ENCODE measurements around the gene EMP2. TPM values are rescaled to one million over a fixed set of nuclear protein-coding genes. Genes with fewer than 3 reads are reported as not detected.
A peak's percentile ranks its signal among the peaks of the same experiment; 100 is the strongest.

The EMP2 gene
- total and polyA plus RNA-seq, 4 donors = 18.9 to 143 (median 92.9) TPM

GRCh38 chr16:10612649-10613179, 32.3 kb upstream of the EMP2 start:
- intact Hi-C loops (cut with DNase I) = no loop called here

DNA sequence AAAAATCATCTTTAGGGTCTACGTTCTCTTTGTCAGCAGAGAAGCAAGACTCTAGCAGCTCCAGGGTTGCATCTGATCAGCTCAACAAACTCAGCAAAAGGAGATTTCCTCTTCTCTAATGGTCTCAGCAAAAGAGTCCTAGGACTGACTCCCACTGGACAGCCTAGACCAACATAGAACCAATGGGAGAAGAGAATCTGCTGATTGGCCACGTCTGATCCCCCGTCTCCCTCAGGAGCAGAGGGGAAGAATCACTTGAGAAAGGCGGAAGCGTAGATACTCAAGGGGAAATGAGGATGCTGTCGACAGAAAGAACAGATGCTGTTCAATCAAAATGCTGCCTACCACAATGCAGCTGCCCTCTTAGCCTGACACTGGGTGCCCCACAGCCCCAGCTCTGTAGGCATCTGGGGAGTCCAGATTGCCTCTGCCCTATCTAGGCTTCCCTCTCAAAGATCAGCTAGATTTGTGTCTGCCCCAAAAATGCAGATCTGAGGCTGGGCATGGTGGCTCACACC, 31.5 kb upstream of the EMP2 start:
- WGBS, 2 donors = 83 to 89% methylated on average over 6 of the region's 6 CpGs
- intact Hi-C loops (cut with DNase I) = no loop called here
- Histone ChIP-seq H3K4me3 (ENCODE audit: low read length in 2 of 2) (no peak overlapping the region), H3K9me3 (ENCODE audit: control insufficient read depth, low read length) (no peaks in the 10 kb centered on the region), H3K27ac (ENCODE audit: low read depth in 1 of 2, low read length in 2 of 2) (no peak overlapping the region), H3K4me1 (ENCODE audit: control insufficient read depth in 1 of 2, insufficient read depth in 2 of 2, low read length in 2 of 2) (no peaks in the 10 kb centered on the region), H3K36me3 (ENCODE audit: control insufficient read depth in 1 of 2, insufficient read depth in 2 of 2, low read length in 1 of 2) (no peaks in the 10 kb centered on the region), H3K27me3 (ENCODE audit: control insufficient read depth in 1 of 2, insufficient read depth in 2 of 2, low read length in 1 of 2) (no peaks in the 10 kb centered on the region)
- DNase-seq (no peak), ATAC-seq (ENCODE audit: low FRiP score) (no peak)

More at GRCh38 chr16:10612649-10613179, 32.3 kb upstream of the EMP2 start:
- H3K4me1 ChIP-seq (ENCODE audit: control insufficient read depth in 1 of 2, insufficient read depth in 2 of 2, low read length in 2 of 2) = no peaks in the 10 kb centered on the region
- no peaks in the 10 kb centered on the region for H3K9me3 ChIP-seq (ENCODE audit: control insufficient read depth, low read length)
- DNase-seq (no peak), ATAC-seq (ENCODE audit: low FRiP score) (no peak)
- H3K27ac ChIP-seq (ENCODE audit: low read depth in 1 of 2, low read length in 2 of 2) = no peak overlapping the region
- H3K4me3 ChIP-seq (ENCODE audit: low read length in 2 of 2) = no peak overlapping the region
- no peaks in the 10 kb centered on the region for H3K36me3 ChIP-seq (ENCODE audit: control insufficient read depth in 1 of 2, insufficient read depth in 2 of 2, low read length in 1 of 2)
- WGBS, 2 donors = 78 to 83% methylated on average over 6 of the region's 6 CpGs
- no peaks in the 10 kb centered on the region for H3K27me3 ChIP-seq (ENCODE audit: control insufficient read depth in 1 of 2, insufficient read depth in 2 of 2, low read length in 1 of 2)

DNA sequence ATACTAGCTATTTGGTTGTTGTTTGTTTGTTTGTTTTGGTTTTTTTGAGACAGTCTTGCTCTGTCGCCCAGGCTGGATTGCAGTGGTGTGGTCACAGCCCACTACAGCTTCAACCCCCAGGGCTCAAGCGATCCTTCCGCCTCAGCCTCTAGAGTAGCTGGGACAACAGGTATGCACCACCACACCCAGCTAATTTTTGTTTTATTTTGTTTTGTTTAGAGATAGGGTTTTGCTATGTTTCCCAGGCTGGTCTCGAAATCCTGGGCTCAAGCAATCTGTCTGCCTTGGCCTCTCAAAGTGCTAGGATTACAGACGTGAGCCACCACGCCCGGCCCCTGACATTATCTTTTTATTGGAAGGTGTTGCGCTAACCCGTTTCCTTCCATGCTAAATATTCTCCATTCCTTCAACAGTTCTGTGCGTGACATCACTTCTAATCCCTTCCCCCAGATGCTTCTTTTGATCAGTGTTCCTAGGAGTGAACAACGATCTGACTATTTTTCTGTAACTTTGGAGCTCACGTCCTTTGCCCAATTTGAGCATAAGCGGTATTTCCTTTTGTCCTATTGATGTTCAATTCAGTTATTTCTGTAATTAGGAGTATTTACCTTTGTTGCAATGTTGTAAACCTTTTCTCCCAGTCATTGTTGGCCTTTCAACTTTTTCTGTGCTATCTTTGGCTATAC, 30.2 kb upstream of the EMP2 start:
- Histone ChIP-seq H3K4me1 (ENCODE audit: control insufficient read depth in 1 of 2, insufficient read depth in 2 of 2, low read length in 2 of 2) (no peaks in the 10 kb centered on the region), H3K27ac (ENCODE audit: low read depth in 1 of 2, low read length in 2 of 2) (no peak overlapping the region), H3K9me3 (ENCODE audit: control insufficient read depth, low read length) (no peaks in the 10 kb centered on the region), H3K27me3 (ENCODE audit: control insufficient read depth in 1 of 2, insufficient read depth in 2 of 2, low read length in 1 of 2) (no peaks in the 10 kb centered on the region), H3K36me3 (ENCODE audit: control insufficient read depth in 1 of 2, insufficient read depth in 2 of 2, low read length in 1 of 2) (no peaks in the 10 kb centered on the region), H3K4me3 (ENCODE audit: low read length in 2 of 2) (no peak overlapping the region)
- DNase-seq = no peak
- 84 to 88% methylated on average over 13 of the region's 13 CpGs for WGBS, 2 donors
- no peak for ATAC-seq (ENCODE audit: low FRiP score)
- intact Hi-C loops (cut with DNase I) = no loop called here

GRCh38 chr16:10609402-10609774, 29.0 kb upstream of the EMP2 start:
- no peaks in the 10 kb centered on the region for H3K9me3 ChIP-seq (ENCODE audit: control insufficient read depth, low read length)
- H3K4me3 ChIP-seq (ENCODE audit: low read length in 2 of 2) = no peak overlapping the region
- no peaks in the 10 kb centered on the region for H3K27me3 ChIP-seq (ENCODE audit: control insufficient read depth in 1 of 2, insufficient read depth in 2 of 2, low read length in 1 of 2)
- H3K27ac ChIP-seq (ENCODE audit: low read depth in 1 of 2, low read length in 2 of 2) = no peak overlapping the region
- H3K36me3 ChIP-seq (ENCODE audit: control insufficient read depth in 1 of 2, insufficient read depth in 2 of 2, low read length in 1 of 2) = no peaks in the 10 kb centered on the region
- WGBS, 2 donors = 73 to 74% methylated on average over 7 of the region's 7 CpGs
- ATAC-seq (ENCODE audit: low FRiP score) (peak; percentile 46), DNase-seq (no peak)
- intact Hi-C loops (cut with DNase I) = no loop called here
- no peaks in the 10 kb centered on the region for H3K4me1 ChIP-seq (ENCODE audit: control insufficient read depth in 1 of 2, insufficient read depth in 2 of 2, low read length in 2 of 2)

DNA sequence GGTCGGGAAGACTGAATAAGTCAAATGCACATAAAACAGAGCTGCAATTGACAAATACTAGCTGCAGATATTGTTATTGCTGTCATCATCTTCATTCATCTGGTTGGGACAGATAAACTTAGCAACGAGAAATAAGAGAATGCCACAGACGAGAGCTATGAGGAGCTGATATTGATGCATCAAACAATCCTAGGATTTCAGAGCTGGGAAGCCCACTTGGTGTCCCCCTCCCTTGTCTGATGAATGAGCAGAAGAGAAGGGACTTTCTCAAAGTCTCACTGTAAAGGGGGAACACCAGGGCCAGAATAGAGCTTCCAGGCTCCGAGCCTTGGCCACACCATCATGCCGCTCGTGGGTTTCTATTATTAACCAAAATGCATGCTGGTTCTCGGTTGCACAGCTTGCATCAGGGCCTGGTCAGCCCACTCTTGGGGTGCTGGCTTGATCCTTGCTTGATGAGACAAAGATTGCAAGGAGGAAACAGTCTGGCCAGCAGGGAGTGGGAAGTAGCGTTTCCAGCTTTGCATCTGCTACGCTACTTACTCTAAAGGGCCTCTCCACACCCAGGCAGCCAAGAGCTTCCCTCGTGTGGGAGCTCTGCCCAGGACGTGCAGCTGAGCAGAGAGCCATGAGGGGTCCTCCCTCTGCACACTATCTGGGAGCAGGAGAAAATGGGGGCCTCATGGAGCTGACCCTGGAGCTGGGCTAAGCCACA, 28.4 kb upstream of the EMP2 start:
- ATAC-seq (ENCODE audit: low FRiP score) = peak; percentile 80

GRCh38 chr16:10607157-10607556, 26.8 kb upstream of the EMP2 start:
- H3K27me3 ChIP-seq (ENCODE audit: control insufficient read depth in 1 of 2, insufficient read depth in 2 of 2, low read length in 1 of 2) = no peaks in the 10 kb centered on the region
- no peak for DNase-seq
- 82 to 83% methylated on average over 3 of the region's 3 CpGs for WGBS, 2 donors
- H3K36me3 ChIP-seq (ENCODE audit: control insufficient read depth in 1 of 2, insufficient read depth in 2 of 2, low read length in 1 of 2) = no peaks in the 10 kb centered on the region
- no peaks in the 10 kb centered on the region for H3K4me1 ChIP-seq (ENCODE audit: control insufficient read depth in 1 of 2, insufficient read depth in 2 of 2, low read length in 2 of 2)
- H3K9me3 ChIP-seq (ENCODE audit: control insufficient read depth, low read length) = no peaks in the 10 kb centered on the region
- intact Hi-C loops (cut with DNase I) = no loop called here
- no peak overlapping the region for H3K27ac ChIP-seq (ENCODE audit: low read depth in 1 of 2, low read length in 2 of 2)
- H3K4me3 ChIP-seq (ENCODE audit: low read length in 2 of 2) = no peak overlapping the region
- ATAC-seq (ENCODE audit: low FRiP score) = no peak

More for the DNA sequence above, 28.4 kb upstream of the EMP2 start:
- intact Hi-C loops (cut with DNase I) = no loop called here
- WGBS, 2 donors = 69 to 71% methylated on average over 11 of the region's 11 CpGs
- Histone ChIP-seq H3K9me3 (ENCODE audit: control insufficient read depth, low read length) (no peaks in the 10 kb centered on the region), H3K4me1 (ENCODE audit: control insufficient read depth in 1 of 2, insufficient read depth in 2 of 2, low read length in 2 of 2) (no peaks in the 10 kb centered on the region), H3K27ac (ENCODE audit: low read depth in 1 of 2, low read length in 2 of 2) (no peak overlapping the region), H3K4me3 (ENCODE audit: low read length in 2 of 2) (no peak overlapping the region), H3K27me3 (ENCODE audit: control insufficient read depth in 1 of 2, insufficient read depth in 2 of 2, low read length in 1 of 2) (no peaks in the 10 kb centered on the region), H3K36me3 (ENCODE audit: control insufficient read depth in 1 of 2, insufficient read depth in 2 of 2, low read length in 1 of 2) (no peaks in the 10 kb centered on the region)
- DNase-seq = no peak

- Histone ChIP-seq H3K4me1 (ENCODE audit: control insufficient read depth in 1 of 2, insufficient read depth in 2 of 2, low read length in 2 of 2) (no peaks in the 10 kb centered on the region), H3K36me3 (ENCODE audit: control insufficient read depth in 1 of 2, insufficient read depth in 2 of 2, low read length in 1 of 2) (no peaks in the 10 kb centered on the region), H3K4me3 (ENCODE audit: low read length in 2 of 2) (no peak overlapping the region), H3K27ac (ENCODE audit: low read depth in 1 of 2, low read length in 2 of 2) (no peak overlapping the region), H3K9me3 (ENCODE audit: control insufficient read depth, low read length) (no peaks in the 10 kb centered on the region), H3K27me3 (ENCODE audit: control insufficient read depth in 1 of 2, insufficient read depth in 2 of 2, low read length in 1 of 2) (no peaks in the 10 kb centered on the region)
- ATAC-seq (ENCODE audit: low FRiP score) (no peak), DNase-seq (no peak)
- intact Hi-C loops (cut with DNase I) = no loop called here
- 54 to 72% methylated on average over 6 of the region's 6 CpGs for WGBS, 2 donors
These were observed 26.2 kb upstream of the EMP2 start for GRCh38 chr16:10606607-10607006.

- H3K4me1 ChIP-seq (ENCODE audit: control insufficient read depth in 1 of 2, insufficient read depth in 2 of 2, low read length in 2 of 2) = no peaks in the 10 kb centered on the region
- no peak overlapping the region for H3K27ac ChIP-seq (ENCODE audit: low read depth in 1 of 2, low read length in 2 of 2)
- no peaks in the 10 kb centered on the region for H3K27me3 ChIP-seq (ENCODE audit: control insufficient read depth in 1 of 2, insufficient read depth in 2 of 2, low read length in 1 of 2)
- 90 to 96% methylated on average over 3 of the region's 3 CpGs for WGBS, 2 donors
- intact Hi-C loops (cut with DNase I) = no loop called here
- H3K4me3 ChIP-seq (ENCODE audit: low read length in 2 of 2) = no peak overlapping the region
- no peaks in the 10 kb centered on the region for H3K9me3 ChIP-seq (ENCODE audit: control insufficient read depth, low read length)
- ATAC-seq (ENCODE audit: low FRiP score) = no peak
- no peak for DNase-seq
- H3K36me3 ChIP-seq (ENCODE audit: control insufficient read depth in 1 of 2, insufficient read depth in 2 of 2, low read length in 1 of 2) = no peaks in the 10 kb centered on the region
These were observed 25.2 kb upstream of the EMP2 start for GRCh38 chr16:10605636-10606035.
